ENCODE data around the gene IGDCC3. TPM values are rescaled to one million over a fixed set of nuclear protein-coding genes. Genes with fewer than 3 reads are reported as not detected.
"Not testable (repeated sequence)": the region's sequence is repeated elsewhere in the genome, so short reads cannot be mapped to it uniquely, and the experiment has no call there.

IGDCC3 gene
- total RNA-seq, 1 donor from 2014 or later: 6.9 TPM

DNA sequence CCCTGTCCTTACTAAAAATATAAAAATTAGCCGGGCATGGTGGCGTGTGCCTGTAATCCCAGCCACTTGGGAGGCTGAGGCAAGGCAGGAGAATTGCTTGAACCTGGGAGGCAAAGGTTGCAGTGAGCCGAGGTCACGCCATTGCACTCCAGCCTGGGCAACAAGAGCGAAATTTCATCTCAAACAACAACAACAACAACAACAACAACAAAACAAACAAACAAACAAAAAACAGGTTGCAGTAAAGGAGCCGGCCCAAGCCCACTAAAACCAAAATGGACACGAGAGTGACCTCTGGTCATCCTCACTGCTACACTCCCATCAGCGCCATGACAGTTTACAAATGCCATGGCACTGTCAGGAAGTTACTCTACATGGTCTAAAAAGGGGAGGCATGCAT is 30.0 kb downstream of the IGDCC3 start:
- DNase-seq (ENCODE audit: low spot score in 2 of 2); FAIRE-seq: not testable (repeated sequence)

DNA sequence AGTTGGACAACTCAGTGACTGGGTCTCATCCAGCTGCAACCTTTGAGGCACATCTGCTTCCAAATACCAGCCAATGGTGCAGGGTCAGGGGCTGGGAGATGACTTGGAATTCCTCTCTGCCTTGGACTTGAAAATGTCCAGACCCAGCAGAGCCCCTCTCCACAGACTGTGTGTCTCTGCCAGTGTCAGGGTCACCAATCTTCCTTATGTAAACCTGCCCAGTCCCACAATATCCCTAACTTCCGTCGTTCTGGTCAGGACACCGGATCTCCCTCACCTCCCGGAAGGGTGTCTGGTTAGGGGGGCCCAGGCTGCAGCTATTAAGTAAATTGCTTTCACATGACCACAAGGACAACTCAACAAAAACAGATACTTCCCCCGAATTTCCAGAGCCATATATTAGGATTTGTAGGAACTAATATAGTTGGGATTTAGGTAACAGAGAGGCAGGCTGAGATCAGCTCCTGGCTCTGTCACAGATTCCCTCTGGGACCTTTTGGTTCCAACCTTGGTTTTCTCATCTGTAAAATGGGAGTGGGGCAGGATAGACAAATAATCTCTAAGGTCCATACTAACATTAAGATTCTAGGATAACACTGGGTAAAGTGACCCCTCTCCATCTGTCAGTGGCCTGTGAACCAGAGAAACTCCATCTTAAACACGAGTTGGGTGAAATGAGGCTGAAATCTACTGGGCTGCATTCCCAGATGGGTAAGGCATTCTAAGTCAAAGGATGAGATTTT is 30.8 kb downstream of the IGDCC3 start:
- no peak for FAIRE-seq
- DNase-seq (ENCODE audit: low spot score in 2 of 2): no peak

DNA sequence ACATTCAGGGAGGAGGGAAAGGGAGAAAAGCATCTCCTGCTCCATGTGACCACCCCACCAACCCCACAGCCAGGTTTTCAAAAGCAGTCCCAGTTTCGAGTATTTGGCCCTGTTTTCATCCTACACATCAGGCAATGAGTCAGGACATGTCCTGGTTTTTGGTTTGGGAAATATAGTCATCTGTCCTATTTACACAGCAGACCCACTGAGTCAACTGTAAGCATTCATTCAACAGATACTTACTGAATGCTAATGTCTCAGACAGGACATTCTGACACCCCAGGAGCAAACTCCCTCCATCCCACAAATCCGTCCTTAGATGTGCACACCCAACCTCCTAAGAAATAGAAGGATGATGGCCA is 32.9 kb downstream of the IGDCC3 start:
- FAIRE-seq: no peak

DNA sequence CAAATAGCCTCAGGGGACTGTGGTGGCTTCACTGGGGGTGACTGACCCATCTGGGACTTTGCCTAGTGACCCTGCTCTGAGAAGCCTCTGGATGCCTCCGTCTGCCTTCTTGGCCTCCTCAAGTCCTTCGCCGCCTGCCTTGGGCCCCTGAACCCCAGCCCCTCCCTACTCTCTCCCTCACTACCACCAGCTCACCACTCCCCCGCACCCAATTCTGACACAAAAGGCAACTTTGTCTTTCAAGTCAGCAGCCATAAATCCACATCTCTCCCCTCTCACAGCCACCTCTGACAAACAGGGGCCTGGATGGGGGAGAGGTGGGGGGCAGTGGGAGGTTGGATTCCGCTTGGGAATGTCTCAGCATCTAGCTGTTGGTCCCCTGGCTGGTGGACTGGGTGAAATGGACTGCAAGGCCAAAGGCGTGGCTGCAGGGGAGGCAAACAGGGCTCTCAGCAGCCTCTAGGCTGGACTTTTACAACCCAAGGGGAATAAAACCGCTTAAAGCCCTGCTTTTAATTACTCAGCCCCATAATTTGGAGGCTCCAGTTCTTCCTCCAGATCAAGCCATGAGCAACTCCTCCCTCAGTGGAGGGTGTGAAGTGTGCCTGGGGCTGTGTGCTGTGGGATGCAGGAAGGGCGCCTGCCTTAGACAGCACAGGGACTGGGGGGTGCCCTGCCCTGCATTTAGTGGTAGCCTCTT is 33.4 kb downstream of the IGDCC3 start:
- FAIRE-seq: no peak
- DNase-seq (ENCODE audit: low spot score in 2 of 2): no peak

More for the DNA sequence above, 32.9 kb downstream of the IGDCC3 start:
- no peak for DNase-seq (ENCODE audit: low spot score in 2 of 2)

DNA sequence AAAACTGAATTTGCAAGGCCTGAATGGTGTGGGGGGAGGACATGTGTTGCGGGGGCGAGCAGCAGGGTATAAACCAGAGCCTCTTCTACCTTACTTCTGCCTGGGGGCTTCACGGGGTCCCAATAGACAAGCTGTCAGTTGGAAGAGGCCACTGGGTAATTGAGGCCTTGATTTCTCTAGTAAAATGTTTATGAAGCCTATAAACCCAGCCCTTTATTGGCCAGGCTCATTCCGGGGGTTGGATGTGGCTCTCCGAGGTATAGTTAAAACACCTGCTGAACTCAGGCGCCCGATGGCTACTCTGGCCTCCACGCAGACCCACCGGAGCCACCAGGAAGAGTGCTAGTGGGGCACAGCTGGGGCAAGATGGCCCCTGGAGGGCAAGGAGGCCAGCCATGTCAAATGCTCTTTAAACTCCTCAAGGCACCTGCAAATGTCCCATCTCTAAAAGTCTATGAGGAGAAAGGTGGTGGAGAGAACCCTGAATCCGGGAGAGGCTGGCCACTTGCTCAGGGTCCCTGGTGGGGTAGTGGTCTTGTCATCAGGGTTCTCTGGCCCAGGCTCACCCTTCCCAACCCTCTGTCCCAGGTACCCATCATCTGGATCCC is 34.3 kb downstream of the IGDCC3 start:
- FAIRE-seq (no peak), DNase-seq (ENCODE audit: low spot score in 2 of 2) (no peak)

DNA sequence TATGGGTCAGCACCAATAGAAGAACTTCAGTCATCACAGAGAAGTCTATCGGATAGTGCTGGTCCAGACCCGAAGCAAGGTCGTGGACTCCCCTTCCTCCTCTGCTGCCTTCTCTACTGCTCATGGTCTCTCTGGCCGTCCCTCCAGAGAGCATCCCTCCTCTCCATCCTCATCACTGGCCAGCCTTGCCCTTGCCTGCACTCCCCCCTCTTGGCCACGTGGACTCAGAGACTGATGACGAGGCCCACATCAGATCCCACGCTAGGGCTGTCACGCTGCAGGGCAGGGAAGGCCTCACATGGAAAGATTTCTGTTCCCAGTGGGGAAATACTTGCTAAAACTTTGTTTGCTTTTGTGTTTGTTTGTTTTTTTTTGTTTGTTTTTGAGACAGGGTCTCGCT is 35.3 kb downstream of the IGDCC3 start:
- FAIRE-seq (no peak), DNase-seq (ENCODE audit: low spot score in 2 of 2) (no peak)

DNA sequence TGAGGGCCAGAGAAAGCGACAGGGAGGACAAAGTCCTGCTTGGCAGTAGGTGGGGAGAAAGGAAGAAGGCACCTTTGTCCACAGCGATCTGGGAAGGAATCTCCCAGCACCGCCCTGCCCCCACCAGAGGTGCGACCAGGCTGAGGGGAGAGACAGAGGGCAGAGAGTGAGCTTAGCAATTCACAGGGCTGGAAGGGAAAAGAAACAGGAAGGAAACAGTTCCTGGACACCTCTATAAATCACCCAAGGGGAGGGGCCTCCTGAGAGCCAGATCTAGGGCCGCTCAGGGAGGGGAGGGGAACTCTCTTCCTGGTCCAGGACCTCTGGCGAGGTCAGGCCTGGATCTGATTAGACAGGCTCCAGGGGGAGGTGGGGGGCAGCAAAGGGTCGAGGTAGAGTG is 37.9 kb downstream of the IGDCC3 start:
- FAIRE-seq (no peak), DNase-seq (ENCODE audit: low spot score in 2 of 2) (no peak)

DNA sequence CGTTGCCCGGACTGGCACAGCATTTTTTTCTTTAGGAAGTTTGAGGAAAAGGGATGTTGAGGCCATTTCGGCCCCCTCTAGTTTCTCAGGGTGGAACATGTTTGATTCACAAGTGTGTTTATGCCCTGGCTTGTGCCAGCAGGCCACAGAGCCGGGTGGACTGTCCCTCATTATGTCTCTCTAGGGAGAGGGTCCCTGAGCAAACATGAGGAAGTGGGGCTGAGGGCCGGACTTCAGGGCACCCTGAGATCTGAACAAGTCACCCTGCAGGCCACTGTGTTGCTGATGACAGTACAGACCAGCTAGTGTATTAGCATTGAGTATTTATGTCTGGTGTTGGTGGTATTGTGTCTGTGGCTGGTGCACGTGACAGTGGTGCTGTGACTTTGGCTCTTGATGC is 38.4 kb downstream of the IGDCC3 start:
- DNase-seq (ENCODE audit: low spot score in 2 of 2) (no peak), FAIRE-seq (no peak)

DNA sequence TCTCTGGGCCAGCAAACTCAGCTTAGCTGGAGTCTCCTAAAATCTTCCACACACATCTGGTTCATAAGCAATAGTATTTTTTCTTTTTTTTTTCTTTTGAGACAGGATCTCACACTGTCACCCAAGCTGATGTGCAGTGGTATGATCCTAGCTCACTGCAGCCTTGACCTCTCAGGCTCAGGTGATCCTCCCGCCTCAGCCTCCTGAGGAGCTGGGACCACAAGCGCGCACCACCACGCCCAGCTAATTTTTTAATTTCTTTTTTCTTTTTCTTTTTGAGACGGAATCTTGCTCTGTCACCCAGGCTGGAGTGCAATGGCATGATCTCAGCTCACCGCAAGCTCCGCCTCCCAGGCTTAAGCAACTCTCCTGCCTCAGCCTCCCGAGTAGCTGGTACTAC is 39.0 kb downstream of the IGDCC3 start:
- FAIRE-seq (no peak), DNase-seq (ENCODE audit: low spot score in 2 of 2) (no peak)

DNA sequence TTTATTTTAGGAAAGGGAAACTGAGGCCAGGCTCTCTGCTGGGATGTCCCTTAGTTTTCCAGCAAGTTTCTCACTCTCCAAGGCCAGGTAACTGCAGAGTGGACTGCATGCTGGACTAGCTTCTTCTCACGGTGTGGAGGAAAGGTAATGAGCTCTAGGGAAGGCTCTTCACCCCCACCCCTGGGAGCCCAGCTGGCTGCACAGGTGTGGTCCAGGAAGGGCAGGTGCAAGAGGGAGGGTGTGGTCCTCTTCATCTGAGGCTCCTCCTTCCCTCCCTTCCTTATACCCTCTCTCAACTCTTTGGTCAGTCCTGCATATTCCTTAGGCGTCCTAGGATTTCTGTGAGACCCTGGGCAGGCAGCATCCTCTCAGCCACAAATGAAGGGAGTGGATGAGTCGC is 39.4 kb downstream of the IGDCC3 start:
- FAIRE-seq (no peak), DNase-seq (ENCODE audit: low spot score in 2 of 2) (no peak)

DNA sequence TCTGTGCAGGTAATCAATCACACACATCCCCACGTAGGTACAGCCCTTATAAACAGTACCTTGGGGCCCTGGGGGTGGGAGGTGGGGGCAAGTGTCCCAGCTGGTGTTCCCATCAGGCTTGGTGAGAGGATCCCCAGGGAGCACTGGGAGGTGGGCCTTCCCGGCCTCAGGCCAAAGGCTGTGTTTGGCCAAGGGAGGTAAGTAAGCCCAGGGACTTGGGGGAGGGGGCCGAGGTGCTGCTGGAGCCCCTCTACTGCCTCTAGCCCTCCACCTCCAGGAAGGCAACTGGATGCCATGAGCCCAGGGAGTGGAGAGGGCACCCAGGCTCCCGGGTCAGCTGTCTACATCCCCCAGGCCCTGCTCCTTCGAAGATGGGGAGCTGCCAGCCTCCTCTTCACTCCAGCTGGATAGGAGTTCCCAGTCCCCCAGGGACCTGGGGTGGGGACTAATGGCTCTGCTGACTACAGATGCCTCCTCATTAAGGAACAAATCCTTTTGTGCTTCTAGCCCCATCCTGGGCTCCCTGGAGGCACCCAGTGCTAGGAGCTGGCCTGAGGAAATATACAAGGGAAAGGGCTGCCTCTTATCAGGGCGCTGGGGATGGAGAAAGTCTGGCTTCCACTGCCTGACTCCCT is 40.2 kb downstream of the IGDCC3 start:
- no peak for DNase-seq (ENCODE audit: low spot score in 2 of 2)
- no peak for FAIRE-seq

DNA sequence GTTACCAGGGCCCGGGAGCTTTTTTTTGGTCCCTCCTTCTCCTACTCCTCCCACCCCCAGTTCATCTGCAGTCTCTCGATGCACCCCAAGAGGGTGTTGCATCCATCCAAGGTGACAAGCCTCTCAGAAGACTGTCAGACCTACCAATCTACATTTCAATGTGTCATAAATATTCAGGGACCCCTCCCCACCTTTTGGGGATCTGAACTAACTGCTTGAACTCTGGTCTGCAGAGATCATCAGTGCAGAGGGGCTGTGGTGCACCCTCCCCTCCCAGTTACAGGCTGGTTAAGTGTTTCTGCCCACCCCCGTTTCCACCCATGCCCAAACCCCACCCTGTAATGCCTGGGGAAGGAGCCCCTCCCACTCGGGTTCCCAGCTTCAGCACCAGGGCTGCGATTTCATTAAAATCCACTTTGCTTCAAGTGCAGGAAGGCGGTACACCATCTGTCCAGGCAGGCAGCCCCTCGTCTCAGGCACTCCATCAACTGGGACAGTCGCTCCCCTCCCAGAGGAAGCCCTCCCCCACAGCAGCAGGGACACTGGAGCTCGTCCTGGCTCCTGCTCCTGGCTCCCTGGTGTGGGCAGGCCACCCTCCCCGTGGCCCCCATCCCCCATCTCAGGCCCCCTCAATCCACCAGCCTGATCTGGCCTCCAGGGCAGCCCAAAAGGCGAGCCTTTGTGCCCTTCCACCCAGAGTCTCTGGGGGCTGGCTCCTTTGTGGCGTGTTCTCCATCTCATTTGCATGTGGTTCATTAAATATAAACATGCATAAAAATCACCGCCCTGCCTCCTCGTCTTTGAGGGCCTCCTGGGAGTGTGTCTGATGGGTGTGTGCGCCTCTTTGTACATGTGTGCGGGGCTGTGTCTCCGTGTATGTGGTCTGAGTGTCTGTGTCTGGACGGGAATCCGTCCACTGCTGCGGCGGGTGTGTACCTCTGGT is 41.0 kb downstream of the IGDCC3 start:
- FAIRE-seq: no peak
- DNase-seq (ENCODE audit: low spot score in 2 of 2): no peak

DNA sequence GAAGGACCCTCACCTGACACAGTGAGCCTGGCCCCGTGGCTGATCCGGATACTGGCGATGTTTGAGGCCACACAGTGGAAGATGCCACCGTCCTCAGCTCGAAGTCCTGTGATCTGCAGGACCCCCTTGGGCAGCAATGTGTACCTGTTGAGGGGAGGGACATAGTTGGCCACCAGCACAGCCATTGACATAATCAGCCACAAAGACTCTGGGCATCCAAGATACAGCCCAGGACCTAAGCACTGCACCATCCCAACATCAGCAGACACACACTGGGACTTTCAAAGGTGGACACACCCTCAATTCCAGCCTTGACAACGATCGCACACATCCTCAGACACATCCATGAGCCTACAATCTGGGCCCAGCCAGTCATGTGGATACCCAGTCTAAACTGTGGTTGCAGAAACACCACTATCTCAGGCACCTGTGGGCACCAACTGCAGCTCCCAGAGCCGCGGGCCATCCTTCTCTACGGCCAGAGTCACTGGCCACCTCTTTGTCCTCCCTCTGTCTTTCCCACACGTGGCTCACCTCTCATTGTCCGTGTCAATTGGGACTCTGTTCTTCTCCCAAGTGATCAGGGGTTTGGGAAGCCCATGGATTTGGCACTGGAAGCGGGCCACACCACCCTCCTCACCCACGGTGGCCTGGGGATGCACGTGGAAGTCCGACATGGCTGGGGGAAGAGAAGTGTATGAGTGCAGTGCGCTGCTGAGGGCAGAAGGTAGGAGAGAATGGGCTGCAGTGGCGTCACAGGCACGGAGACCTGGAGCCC is 42.3 kb downstream of the IGDCC3 start:
- DNase-seq (ENCODE audit: low spot score in 2 of 2) (no peak), FAIRE-seq (no peak)

DNA sequence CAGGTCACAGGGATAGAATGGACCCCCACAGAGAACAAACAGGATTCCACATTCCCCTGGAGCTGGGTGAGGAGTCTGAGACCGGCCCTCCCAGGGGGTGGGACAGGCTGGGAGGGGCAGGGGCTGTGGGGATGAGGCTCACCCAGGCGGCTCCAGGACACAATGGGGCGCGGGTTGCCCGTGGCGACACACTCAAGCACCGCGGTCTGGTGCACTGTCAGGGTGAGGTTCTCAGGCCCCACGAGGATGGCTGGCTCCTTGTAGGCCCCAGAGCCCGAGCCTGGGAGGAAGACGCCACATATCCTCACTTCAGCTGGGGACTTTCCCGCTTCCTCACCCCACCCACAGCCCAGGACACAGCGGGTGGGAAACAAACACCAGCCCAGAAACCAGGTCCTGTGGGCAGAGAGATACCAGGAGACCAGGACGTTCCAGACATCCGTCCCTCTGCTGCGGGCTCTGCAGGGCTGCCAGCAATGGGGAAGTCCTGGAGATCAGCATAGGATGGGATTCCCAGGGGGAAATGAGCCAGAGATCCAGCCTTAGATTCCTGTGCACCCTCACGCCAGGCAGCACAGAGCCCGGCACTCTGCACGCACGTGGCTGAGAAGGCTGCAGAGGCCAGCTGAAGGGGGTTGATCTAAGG is 43.1 kb downstream of the IGDCC3 start:
- DNase-seq (ENCODE audit: low spot score in 2 of 2): no peak
- FAIRE-seq: no peak

DNA sequence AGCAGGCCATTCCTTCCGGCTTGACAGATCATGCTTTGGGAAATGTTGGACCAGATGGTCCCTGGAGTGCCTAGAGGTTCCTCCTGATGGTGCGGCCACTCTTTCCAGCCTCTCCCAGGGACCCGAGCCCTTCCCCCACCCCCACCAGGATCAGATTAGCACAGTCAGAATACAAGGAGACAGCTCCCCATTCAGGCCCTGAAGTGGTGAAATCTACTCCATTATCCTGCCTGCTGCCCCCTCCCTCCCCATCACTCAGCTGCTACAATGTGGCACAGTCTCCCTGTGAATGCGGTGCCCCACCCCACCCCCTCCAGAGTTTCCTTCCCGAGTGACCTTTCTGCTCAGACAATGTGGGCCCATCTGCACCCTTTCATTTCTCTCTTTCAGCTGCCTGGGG is 43.9 kb downstream of the IGDCC3 start:
- DNase-seq (ENCODE audit: low spot score in 2 of 2) (no peak), FAIRE-seq (no peak)

DNA sequence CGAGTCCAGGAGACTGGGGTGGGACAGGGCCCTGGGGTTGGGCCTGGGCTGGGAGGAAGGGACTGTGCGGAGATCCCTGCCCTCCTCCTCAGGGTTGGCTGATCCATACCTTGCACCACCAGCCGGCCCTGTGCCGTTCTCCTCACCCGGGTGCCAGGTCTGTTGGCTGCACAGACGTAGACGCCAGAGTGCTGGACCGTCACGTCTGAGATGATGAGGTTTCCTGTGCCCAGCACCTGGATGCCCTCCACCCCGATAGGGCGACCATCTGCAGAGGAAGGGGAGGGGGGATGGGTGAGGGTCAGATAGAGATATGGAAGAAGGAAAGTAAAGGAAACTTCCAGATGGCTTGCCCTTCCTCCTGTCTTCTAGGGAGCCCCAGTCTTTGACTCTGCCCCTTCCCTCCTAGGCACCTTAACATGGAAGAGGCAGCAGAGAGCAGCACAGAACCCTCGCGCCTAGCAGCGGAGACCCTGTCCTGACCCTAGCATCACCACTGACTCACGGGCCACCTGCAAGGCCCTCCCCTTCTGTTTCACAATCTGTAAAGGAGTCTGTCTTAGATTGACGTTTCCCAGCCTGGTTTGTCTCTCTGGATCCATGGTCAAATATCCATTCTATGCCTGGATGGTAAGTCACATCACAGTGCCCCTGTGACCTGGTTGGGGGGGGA is 44.5 kb downstream of the IGDCC3 start:
- DNase-seq (ENCODE audit: low spot score in 2 of 2): no peak
- FAIRE-seq: no peak

DNA sequence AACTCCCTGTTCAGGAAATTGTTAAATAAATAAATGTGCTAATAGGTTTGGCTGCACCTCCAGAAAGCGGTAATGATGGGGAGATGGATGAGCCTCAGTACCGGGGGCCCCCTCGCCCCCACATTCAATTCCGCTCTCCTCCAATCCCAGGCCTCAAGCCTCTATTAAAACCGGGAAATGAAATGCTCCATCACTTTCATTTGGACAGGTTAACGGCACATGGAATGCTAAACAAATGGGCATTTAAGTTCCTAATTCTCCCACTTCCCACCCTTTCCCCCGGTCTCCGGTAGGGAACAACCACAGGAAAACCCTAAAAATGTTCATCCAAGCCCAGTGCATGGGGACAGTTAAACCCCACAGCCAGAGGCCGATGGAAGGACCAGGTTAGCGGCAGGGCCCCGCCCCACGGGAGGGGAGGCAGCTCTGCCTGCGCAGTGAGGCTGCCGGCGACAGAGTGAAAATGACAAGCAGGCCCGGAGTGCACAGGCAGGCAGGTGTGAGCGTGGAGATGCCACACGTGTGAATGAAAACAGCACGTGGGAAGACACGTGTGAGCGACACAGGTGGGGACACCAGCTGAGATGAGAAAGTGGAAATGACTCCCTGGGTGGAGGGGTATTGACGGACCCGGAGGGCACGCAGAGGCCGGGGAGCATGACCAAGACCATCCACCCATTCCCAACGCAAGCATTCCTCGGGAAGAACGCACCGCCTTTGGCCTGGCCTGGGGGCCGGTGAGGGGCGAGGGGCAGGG is 45.2 kb downstream of the IGDCC3 start:
- FAIRE-seq (no peak), DNase-seq (ENCODE audit: low spot score in 2 of 2) (no peak)

DNA sequence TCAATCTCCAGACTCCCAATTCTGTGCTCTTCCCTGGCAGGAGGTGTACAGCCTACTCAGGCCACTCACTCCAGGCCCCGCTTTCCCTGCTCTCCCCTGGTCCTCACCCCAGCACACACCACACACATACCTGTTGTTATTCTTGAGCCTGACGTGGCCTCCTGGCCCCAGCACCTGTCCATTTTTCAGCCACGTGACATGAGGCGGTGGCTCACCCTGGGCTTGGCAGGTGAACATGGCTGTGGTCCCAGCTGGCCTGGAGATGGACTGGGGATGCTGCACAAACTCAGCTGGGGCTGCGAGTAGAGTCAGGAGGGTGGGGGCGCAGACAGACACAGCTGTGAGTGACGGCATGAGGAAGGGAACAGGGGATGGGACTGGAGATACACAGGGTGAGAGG is 46.0 kb downstream of the IGDCC3 start:
- no peak for FAIRE-seq
- DNase-seq (ENCODE audit: low spot score in 2 of 2): no peak
